Upper lobe of right lung (tissue), 1 donor: ENCODE results near the gene LRRC25. TPM values are rescaled to one million over a fixed set of nuclear protein-coding genes. Genes with fewer than 3 reads are reported as not detected.
"Not testable (repeated sequence)": the region's sequence is repeated elsewhere in the genome, so short reads cannot be mapped to it uniquely, and the experiment has no call there.

Experiments used
- ATAC-seq: fragments of 200-7000 bp; cut with Tn5 transposase; one replicate; pipeline ENCODE4 v1.9.1; 2020; ENCODE audit warnings: mild to moderate bottlenecking, moderate library complexity
- DNase-seq: peaks from one replicate; pipeline ENCODE4 v3.0.0-alpha.2; 2020
- H3K27ac ChIP-seq: fragments of 200-600 bp; one replicate; pipeline ENCODE4 v1.8.0; 2022
- H3K27me3 ChIP-seq: fragments of 200-600 bp; one replicate; pipeline ENCODE4 v1.8.0; 2022; ENCODE audit warnings: mild to moderate bottlenecking
- H3K36me3 ChIP-seq: fragments of 200-600 bp; one replicate; pipeline ENCODE4 v1.8.0; 2022
- H3K4me1 ChIP-seq: fragments of 200-600 bp; one replicate; pipeline ENCODE4 v1.8.0; 2022
- H3K4me3 ChIP-seq: fragments of 200-600 bp; one replicate; pipeline ENCODE4 v1.8.0; 2022; ENCODE audit warnings: mild to moderate bottlenecking
- H3K9me3 ChIP-seq: fragments of 200-600 bp; one replicate; pipeline ENCODE4 v1.8.0; 2022
- CTCF ChIP-seq: fragments of 200-600 bp; IDR thresholded peaks from one replicate; pipeline ENCODE4 v1.8.0; 2022; ENCODE audit warnings: antibody characterized with exemption
- intact Hi-C: fragments of 100-400 bp; cut with DNase I; formaldehyde crosslinking; loops from one replicate; pipeline ENCODE4 v1.11.0; 2022
- total RNA-seq: library from RNA; stranded (reverse); fragmentation: NEBNext Ultra II Directional; extraction: Animal tissue kit (Norgen Biotek cat#: 25700); gene quantifications from one replicate; pipeline ENCODE4 v1.2.1, GENCODE V29; 2021
- donor health status: DM: no; HTN: yes; CAD: no; lungs with severe emphysema.

The LRRC25 gene
- total RNA-seq, 1 donor from 2014 or later = 22.7 TPM

- no peak for TF ChIP-seq CTCF
- intact Hi-C loops = loop anchor here (5.0 kb wide), 1 partner anchor 65 kb away; no protein-coding TSS in a partner anchor
- Histone ChIP-seq H3K4me1 (peaks cover 34% of the 10 kb centered on the region), H3K4me3 (no peak overlapping the region), H3K9me3 (no peaks in the 10 kb centered on the region), H3K27ac (no peak overlapping the region), H3K36me3 (no peaks in the 10 kb centered on the region), H3K27me3 (no peaks in the 10 kb centered on the region)
- no peak for ATAC-seq
- DNase-seq = no peak
These were observed 15.3 kb upstream of the LRRC25 start for GRCh38 chr19:18412610-18413239.

- Histone ChIP-seq H3K27ac (no peak overlapping the region), H3K27me3 (no peaks in the 10 kb centered on the region), H3K4me3 (no peak overlapping the region), H3K36me3 (no peaks in the 10 kb centered on the region), H3K9me3 (no peaks in the 10 kb centered on the region), H3K4me1 (no peaks in the 10 kb centered on the region)
- peak; percentile 53 for TF ChIP-seq CTCF
- ATAC-seq (peak; percentile 82), DNase-seq (peak; percentile 80)
- intact Hi-C loops = no loop called here
These were observed 10.6 kb upstream of the LRRC25 start for GRCh38 chr19:18408053-18408476.

DNA sequence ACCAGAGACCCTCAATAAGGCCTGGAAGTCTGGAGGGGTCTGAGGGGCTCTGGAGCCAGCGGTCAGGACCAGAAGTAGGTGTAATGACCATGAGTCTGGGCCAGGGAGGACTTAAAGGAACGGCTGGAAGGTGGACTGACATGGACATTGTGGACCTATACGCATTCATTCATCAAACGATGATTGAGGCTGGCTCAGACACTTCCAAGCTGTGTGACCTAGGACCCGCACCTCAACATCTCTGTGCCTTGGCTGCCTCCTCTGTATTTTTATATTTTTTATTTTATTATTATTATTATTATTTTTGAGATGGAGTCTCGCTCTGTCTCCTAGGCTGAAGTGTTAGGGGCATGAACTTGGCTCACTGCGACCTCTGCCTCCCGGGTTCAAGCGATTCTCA, 9.3 kb upstream of the LRRC25 start:
- no peaks in the 10 kb centered on the region for H3K36me3 ChIP-seq
- ATAC-seq = no peak
- no peak overlapping the region for H3K4me3 ChIP-seq
- intact Hi-C loops = no loop called here
- no peaks in the 10 kb centered on the region for H3K9me3 ChIP-seq
- H3K27me3 ChIP-seq = no peaks in the 10 kb centered on the region
- no peak for DNase-seq
- H3K4me1 ChIP-seq = no peaks in the 10 kb centered on the region
- TF ChIP-seq CTCF = no peak
- H3K27ac ChIP-seq = no peak overlapping the region

DNA sequence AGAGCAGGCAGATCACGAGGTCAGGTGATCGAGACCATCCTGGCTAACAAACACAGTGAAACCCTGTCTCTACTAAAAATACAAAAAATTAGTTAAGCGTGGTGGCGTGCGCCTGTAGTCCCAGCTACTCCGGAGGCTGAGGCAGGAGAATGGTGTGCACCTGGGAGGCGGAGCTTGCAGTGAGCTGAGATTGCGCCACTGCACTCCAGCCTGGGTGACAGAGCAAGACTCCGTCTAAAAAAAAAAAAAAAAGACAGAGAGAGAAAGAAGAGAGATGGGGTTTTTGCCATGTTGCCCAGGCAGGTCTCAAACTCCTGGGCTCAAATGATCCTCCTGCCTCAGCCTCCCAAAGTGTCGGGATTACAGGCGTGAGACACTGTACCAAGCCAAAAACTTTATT, 8.3 kb upstream of the LRRC25 start:
- H3K27ac ChIP-seq, H3K9me3 ChIP-seq, H3K4me1 ChIP-seq, H3K27me3 ChIP-seq, intact Hi-C loops, ATAC-seq, DNase-seq, H3K36me3 ChIP-seq, H3K4me3 ChIP-seq: not testable (repeated sequence)

DNA sequence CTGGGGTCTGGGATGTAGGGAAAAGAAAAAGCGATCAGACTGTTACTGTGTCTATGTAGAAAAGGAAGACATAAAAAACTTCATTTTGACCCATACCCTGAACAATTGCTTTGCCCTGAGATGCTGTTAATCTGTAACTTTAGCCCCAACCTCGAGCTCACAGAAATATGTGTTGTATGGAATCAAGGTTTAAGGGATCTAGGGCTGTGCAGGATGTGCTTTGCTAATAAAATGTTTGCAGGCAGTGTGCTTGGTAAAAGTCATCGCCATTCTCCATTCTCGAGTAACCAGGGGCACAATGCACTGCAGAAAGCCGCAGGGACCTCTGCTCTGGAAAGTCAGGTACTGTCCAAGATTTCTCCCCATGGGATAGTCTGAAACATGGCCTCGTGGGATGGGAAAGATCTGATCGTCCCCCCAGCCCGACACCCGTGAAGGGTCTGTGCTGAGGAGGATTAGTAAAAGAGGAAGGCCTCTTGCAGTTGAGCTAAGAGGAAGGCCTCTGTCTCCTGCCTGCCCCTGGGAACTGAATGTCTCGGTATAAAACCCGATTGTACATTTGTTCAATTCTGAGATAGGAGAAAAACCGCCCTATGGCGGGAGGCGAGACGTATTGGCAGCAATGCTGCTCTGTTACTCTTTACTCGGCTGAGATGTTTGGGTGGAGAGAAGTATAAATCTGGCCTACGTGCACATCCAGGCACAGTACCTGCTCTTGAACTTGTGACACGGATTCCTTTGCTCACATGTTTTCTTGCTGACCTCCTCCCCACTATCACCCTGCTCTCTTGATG, 5.2 kb upstream of the LRRC25 start:
- H3K4me3 ChIP-seq, DNase-seq, intact Hi-C loops, ATAC-seq, H3K9me3 ChIP-seq, H3K36me3 ChIP-seq, H3K27me3 ChIP-seq: not testable (repeated sequence)
- Histone ChIP-seq H3K27ac (peak overlapping the region; percentile 6), H3K4me1 (peaks cover 11% of the 10 kb centered on the region)

GRCh38 chr19:18401580-18402112, 4.2 kb upstream of the LRRC25 start:
- TF ChIP-seq CTCF = peak; percentile 30
- no peak overlapping the region for H3K27ac ChIP-seq

More at GRCh38 chr19:18401580-18402112, 4.2 kb upstream of the LRRC25 start:
- intact Hi-C loops = no loop called here
- peaks cover 12% of the 10 kb centered on the region for H3K27me3 ChIP-seq
- no peaks in the 10 kb centered on the region for H3K36me3 ChIP-seq
- peak; percentile 89 for ATAC-seq
- DNase-seq = no peak
- no peak overlapping the region for H3K4me3 ChIP-seq
- no peaks in the 10 kb centered on the region for H3K9me3 ChIP-seq
- peaks cover 16% of the 10 kb centered on the region for H3K4me1 ChIP-seq
